NCI-H187 treated with DMSO at 0.1 percent for 48 hours (cell line): ENCODE results near the gene SMPD1.
"Not testable (repeated sequence)": the region's sequence is repeated elsewhere in the genome, so short reads cannot be mapped to it uniquely, and the experiment has no call there.

Experiments used
- DNase-seq: peaks from one replicate; lab custom pipeline; 2025; lab: John Stamatoyannopoulos, UW

The SMPD1 gene

GRCh38 chr11:6390718-6391469 is 620 bp downstream of the SMPD1 start:
- DNase-seq = no peak

GRCh38 chr11:6391537-6392134 is 1.4 kb downstream of the SMPD1 start:
- DNase-seq = no peak

GRCh38 chr11:6392251-6392650 is 2.0 kb downstream of the SMPD1 start:
- DNase-seq = not testable (repeated sequence)

- DNase-seq = no peak
Observed at GRCh38 chr11:6393989-6394670, 3.9 kb downstream of the SMPD1 start.

- DNase-seq = no peak
Observed at GRCh38 chr11:6395470-6396060, 5.3 kb downstream of the SMPD1 start.

GRCh38 chr11:6397156-6397555 is 6.9 kb downstream of the SMPD1 start:
- no peak for DNase-seq

- DNase-seq = no peak
Observed at GRCh38 chr11:6397636-6398035, 7.4 kb downstream of the SMPD1 start.

- no peak for DNase-seq
Observed at GRCh38 chr11:6400431-6401345, 10.4 kb downstream of the SMPD1 start.

GRCh38 chr11:6401464-6401863 is 11.2 kb downstream of the SMPD1 start:
- DNase-seq = no peak

- DNase-seq = no peak
Observed at GRCh38 chr11:6402061-6402470, 11.8 kb downstream of the SMPD1 start.

GRCh38 chr11:6402561-6402981 is 12.3 kb downstream of the SMPD1 start:
- DNase-seq = no peak

GRCh38 chr11:6403539-6403938 is 13.3 kb downstream of the SMPD1 start:
- no peak for DNase-seq

GRCh38 chr11:6404342-6405051 is 14.2 kb downstream of the SMPD1 start:
- no peak for DNase-seq

GRCh38 chr11:6405052-6405667 is 14.9 kb downstream of the SMPD1 start:
- DNase-seq = no peak

- no peak for DNase-seq
Observed at GRCh38 chr11:6405846-6406245, 15.6 kb downstream of the SMPD1 start.

- no peak for DNase-seq
Observed at GRCh38 chr11:6406370-6406769, 16.1 kb downstream of the SMPD1 start.

- DNase-seq = no peak
Observed at GRCh38 chr11:6410695-6411430, 20.6 kb downstream of the SMPD1 start.

- DNase-seq = no peak
Observed at GRCh38 chr11:6411594-6412031, 21.3 kb downstream of the SMPD1 start.

- DNase-seq = no peak
Observed at GRCh38 chr11:6413791-6414201, 23.5 kb downstream of the SMPD1 start.

GRCh38 chr11:6414874-6415328 is 24.6 kb downstream of the SMPD1 start:
- no peak for DNase-seq
